UCSD-AML1 (cell line): ENCODE measurements around the gene MAEA.
A peak's percentile ranks its signal among the peaks of the same experiment; 100 is the strongest.
"Not testable (repeated sequence)": the region's sequence is repeated elsewhere in the genome, so short reads cannot be mapped to it uniquely, and the experiment has no call there.

Experiments used
- DNase-seq: peaks from one replicate; lab custom pipeline; 2025; ENCODE audit not compliant: unreplicated experiment; lab: John Stamatoyannopoulos, UW

MAEA gene

GRCh38 chr4:1333256-1333655 lies 43.6 kb downstream of the MAEA start:
- no peak for DNase-seq

DNA sequence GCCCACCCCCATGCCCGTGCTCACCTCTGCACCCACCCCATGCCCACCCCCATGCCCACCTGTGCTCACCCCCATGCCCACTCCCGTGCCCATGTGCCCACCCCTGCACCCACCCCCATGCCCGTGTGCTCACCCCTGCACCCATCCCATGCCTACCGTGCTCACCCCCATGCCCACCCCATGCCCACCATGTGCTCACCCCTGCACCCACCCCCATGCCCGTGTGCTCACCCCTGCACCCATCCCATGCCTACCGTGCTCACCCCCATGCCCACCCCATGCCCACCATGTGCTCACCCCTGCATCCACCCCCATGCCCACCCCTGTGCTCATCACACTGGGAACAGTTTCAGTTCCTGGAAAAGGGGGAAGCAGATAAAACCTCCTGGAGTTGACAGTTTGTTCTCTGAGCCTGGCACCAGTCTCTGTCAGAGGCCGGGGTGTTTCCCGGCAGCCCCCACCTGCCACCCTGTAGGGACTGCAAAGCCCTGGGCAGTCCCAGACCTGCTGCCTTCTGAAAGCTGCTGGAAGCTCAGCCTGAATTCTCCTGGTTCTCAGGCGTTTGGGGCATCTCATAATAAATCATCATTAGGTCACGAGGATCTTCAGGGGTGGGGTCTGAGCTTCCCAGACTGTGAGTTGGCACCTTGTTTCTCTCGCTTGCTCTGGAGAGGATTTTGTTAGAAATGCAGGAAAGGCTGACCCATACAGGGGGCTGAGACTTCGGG lies 44.3 kb downstream of the MAEA start:
- not testable (repeated sequence) for DNase-seq

DNA sequence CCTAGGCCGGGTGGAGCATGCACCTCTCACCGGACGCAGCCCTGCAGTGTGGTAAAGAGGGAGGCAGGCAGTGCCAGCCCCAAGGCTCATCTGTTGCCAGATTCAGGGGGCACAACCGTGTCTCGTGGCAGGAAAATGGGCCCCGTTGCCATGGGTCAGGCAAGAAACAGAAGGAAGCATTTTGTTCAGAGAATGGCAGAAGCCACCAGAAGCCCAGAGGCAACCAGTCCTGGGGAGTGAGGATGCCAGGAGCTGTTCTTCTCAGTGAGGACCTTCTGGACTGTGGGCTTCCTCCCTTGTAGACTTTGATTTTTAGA lies 44.8 kb downstream of the MAEA start:
- no peak for DNase-seq

- not testable (repeated sequence) for DNase-seq
Observed at GRCh38 chr4:1335193-1335883, 45.6 kb downstream of the MAEA start.

DNA sequence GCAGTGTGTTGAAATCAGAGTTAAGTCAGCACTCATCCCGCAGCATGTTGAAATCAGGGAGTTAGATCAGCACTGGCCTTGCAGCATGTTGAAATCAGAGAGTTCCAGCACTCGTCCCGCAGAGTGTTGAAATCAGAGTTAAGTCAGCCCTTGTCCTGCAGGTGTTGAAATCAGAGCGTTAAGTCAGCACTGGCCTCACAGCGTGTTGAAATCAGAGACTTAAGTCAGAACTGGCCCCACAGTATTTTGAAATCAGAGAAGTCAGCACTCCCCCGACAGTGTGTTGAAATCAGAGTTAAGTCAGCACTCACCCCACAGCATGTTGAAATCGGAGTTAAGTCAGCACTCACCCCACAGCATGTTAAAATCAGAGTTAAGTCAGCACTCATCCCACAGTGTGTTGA lies 46.4 kb downstream of the MAEA start:
- DNase-seq, result no peak

DNA sequence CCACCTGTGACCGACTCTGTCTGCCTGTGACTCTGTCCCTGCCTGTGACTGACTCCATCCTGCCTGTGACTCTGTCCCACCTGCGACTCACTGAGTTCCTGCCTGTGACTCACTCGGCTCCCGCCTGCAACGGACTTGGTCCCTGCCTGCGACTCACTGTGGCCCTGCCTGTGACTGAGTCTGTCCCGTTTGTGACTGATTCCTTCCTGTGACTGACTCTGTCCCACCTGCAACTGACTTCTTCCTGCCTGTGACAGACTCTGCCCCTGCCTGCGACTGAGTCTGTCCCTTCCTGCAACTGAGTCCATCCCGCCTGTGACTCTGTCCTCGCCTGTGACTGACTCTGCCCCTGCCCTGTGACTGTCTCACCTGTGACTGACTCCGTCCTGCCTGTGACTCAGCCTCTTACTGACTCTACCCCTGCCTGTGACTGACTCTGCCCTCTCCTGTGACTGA lies 47.7 kb downstream of the MAEA start:
- DNase-seq, result no peak

DNA sequence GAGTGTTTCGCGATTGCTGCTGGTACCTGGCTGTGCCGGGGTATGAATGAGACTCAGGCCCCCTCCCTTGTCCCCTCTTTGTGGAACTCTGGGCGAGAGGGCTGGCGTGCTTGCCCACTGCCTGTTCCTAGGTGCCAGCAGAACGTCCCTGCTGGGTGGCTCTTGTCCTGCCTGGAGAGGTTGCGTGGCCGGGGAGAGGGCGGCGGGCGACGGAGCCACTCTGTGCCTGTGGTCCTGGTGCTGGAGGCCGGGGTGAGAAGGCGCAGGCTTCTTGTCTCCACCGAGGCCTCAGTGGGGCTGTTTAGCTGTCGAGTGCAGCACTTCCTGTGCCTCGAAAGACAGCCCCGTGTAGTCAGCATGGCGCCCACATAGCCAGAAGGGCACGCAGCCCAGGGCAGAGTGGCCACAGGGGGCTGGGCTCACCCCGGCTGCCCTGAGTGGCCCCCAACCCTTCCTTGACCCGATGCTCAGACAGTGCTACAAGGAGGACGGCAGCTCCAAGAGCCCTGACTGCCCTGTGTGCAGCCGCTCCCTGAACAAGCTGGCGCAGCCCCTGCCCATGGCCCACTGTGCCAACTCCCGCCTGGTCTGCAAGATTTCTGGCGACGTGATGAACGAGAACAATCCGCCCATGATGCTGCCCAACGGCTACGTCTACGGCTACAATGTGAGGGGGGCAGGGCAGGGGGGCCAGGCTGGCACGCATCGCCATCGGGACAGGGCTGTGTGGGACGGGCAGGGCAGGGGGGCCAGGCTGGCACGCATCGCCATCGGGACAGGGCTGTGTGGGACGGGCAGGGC lies 48.5 kb downstream of the MAEA start:
- DNase-seq, result no peak

- DNase-seq, result no peak
Observed at GRCh38 chr4:1338752-1339414, 49.2 kb downstream of the MAEA start.

- DNase-seq, result no peak
Observed at GRCh38 chr4:1339489-1339888, 49.8 kb downstream of the MAEA start.

DNA sequence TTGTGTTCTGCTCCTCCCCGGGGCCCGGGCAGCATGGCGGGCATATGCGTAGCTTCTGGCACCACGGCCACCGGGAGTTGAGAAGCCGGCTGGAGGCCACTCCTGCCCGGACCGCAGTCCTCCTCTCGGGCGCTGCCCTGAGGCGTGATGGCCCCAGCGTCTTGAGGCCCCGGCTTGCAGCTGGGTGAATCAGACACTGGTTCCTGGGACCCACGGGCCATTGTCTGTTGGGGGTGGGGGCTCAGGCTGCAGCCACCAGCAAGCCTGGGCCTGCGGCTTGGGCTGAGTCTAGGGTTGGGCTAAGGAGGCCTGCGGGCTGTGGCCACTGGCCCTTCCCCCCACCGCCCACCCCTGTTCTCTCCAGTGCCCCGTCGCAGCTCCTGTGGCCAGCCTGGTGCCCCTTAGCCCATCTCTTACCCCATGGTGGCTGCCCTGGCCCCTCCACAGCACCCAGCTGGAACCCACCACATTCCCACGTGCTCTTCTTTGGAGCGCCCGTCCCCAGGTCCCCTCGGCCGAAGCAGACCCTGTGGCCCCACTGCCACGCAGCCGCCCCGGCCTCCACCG lies 50.6 kb downstream of the MAEA start:
- no peak for DNase-seq

DNA sequence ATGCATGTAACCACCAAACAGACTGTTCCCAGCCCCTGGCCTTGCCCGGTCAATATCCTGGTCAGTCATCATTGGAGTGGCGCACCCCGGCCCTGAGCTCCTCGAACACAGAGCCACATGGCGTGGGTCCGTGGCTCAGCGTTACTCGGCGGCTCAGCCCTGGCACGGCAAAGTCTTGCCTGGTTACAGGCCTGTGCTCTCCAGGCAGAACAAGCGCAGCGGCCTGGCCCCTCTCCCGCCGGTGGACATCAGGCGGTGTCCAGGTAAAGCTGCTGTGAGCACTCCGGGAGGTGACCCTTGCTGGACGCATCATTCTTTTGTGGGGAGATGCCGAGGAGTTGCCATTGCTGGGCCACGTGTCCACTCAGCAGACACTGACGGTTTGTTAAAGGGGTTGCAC lies 51.2 kb downstream of the MAEA start:
- no peak for DNase-seq

- DNase-seq, result no peak
Observed at GRCh38 chr4:1342003-1342402, 52.3 kb downstream of the MAEA start.

- DNase-seq, result no peak
Observed at GRCh38 chr4:1344696-1345095, 55.0 kb downstream of the MAEA start.

DNA sequence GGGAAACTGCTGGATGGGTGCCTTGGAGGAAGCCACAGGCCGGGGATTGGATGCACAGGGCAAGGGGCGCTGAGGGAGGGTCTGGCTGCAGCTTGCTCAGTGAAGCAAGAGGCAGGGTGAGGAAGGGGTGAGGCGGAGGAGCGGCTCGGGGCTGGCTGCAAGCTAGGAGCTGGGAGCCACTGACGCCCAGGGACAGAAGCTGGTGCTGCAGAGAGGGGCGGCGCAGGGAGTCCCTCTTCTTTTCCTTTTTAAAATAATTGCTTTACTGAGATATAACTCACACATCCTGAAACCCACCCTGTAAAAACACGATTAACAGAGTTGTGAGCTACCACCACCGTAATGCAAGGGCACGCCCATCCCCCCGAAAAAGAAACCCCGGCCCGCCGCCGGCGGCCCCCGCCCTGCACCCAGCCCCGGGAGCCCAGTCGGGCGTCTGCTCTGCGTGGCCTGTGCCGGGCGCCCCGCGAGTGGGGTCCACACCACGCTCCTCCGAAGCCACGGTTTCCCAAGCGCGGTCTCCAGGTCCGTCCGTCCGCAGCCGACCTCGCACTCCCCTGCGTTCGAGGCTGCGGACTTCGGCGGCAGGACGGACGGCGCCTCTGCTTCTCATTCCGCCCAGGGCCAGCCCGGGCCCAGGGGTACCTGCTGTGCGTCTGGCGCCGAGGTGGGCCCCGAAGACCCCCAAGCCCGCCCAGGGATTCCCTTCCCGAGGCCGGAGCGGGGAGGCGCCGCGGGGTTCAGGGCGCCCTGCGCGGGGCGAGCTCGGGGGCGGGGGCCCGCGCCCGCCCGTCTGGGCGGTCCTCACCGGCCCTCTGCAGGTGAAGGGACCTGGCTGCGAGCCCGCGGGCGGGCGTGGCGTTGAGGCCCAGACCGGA lies 56.5 kb downstream of the MAEA start:
- DNase-seq, result peak; percentile 70

- peak; percentile 100 for DNase-seq
Observed at GRCh38 chr4:1346781-1347409, 57.2 kb downstream of the MAEA start, which contains the start of gene UVSSA. UVSSA (plus strand) TSS chr4:1347208; CDS start chr4:1348092, 884 bp downstream.

GRCh38 chr4:1347410-1347864 lies 57.7 kb downstream of the MAEA start:
- peak; percentile 82 for DNase-seq

DNA sequence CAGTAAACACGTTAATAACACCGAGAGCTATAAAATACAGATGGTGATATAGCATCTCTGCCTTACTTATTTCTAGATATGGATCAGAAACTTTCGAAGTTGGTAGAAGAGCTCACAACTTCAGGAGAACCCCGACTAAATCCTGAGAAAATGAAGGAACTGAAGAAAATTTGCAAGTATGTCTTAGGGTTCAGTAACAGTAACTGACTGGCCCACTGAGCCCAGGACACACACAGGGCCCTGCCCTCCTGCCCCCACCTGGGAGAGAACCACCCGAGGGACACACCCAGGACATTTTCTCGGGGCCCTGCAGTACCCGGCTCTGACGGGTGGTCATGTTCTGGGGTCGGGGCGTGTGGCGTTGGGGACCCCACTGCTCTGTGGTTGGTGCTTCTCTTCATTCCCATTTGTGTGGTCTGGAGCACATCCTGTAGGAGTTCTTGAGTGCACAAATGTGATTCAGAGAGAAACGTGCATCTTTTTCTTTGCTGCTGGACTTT lies 58.4 kb downstream of the MAEA start:
- DNase-seq, result no peak

- DNase-seq, result no peak
Observed at GRCh38 chr4:1348746-1349145, 59.1 kb downstream of the MAEA start.
